Upper lobe of left lung (tissue), 4 donors: ENCODE data around the gene AFF1.

Experiments
- CTCF ChIP-seq, 6 experiments: fragments of 450-650 bp in 4 of 6; fragments of 200-600 bp in 2 of 6; sonication (generic) in 2 of 6; IDR thresholded peaks; one replicate each; pipeline ENCODE4 v1.5.1; 2016 to 2019; ENCODE audit warnings: antibody characterized with exemption in 6 of 6
- EP300 ChIP-seq, 4 donors: sonication (generic); formaldehyde crosslinking; IDR thresholded peaks; one replicate each; pipeline ENCODE4 v1.5.1; 2017; ENCODE audit warnings: antibody characterized with exemption in 4 of 4, control low read depth in 2 of 4
- POLR2A ChIP-seq, 4 donors: fragments of 450-650 bp; IDR thresholded peaks; one replicate each; pipeline ENCODE4 v1.5.1; 2016 to 2017; ENCODE audit warnings: antibody characterized with exemption in 4 of 4, mild to moderate bottlenecking in 2 of 4
- POLR2AphosphoS5 ChIP-seq, 2 donors: sonication (generic); formaldehyde crosslinking; IDR thresholded peaks; one replicate each; pipeline ENCODE4 v1.5.1; 2017; ENCODE audit warnings: antibody characterized with exemption in 2 of 2

GRCh38 chr4:87015416-87015815 is 80.6 kb downstream of the AFF1 start:
- TF ChIP-seq CTCF (IDR thresholded peaks at IDR 0.05) (no peak), EP300 (IDR thresholded peaks at IDR 0.05) (no peak), POLR2AphosphoS5 (IDR thresholded peaks at IDR 0.05) (no peak), POLR2A (IDR thresholded peaks at IDR 0.05) (no peak)
